Suprapubic skin (tissue), 4 donors: Measurements from ENCODE around the gene TXNL4A. TPM values are rescaled to one million over a fixed set of nuclear protein-coding genes. Genes with fewer than 3 reads are reported as not detected.

Source experiments
- DNase-seq, 2 donors: peaks; one replicate each; pipeline ENCODE4 v3.0.0-alpha.2; 2019; ENCODE audit warnings: low spot score in 2 of 2
- H3K27ac ChIP-seq: fragments of 200-600 bp; sonication (generic); one replicate; pipeline ENCODE4 v1.5.1; 2019
- H3K27me3 ChIP-seq: fragments of 200-600 bp; sonication (generic); one replicate; pipeline ENCODE4 v1.5.1; 2019
- H3K36me3 ChIP-seq: fragments of 200-600 bp; sonication (generic); one replicate; pipeline ENCODE4 v1.5.1; 2019
- H3K4me1 ChIP-seq: fragments of 200-600 bp; sonication (generic); one replicate; pipeline ENCODE4 v1.5.1; 2019
- H3K4me3 ChIP-seq: fragments of 200-600 bp; sonication (generic); one replicate; pipeline ENCODE4 v1.5.1; 2019; ENCODE audit warnings: mild to moderate bottlenecking
- H3K9me3 ChIP-seq: fragments of 200-600 bp; sonication (generic); one replicate; pipeline ENCODE4 v1.5.1; 2019
- CTCF ChIP-seq, 2 donors: fragments of 200-600 bp in 1 of 2; fragments of 450-650 bp in 1 of 2; sonication (generic) in 1 of 2; IDR thresholded peaks; one replicate each; pipeline ENCODE4 v1.5.1; 2016 to 2019; ENCODE audit warnings: antibody characterized with exemption in 2 of 2, mild to moderate bottlenecking in 1 of 2, moderate library complexity in 1 of 2
- EP300 ChIP-seq: sonication (generic); formaldehyde crosslinking; IDR thresholded peaks from one replicate; pipeline ENCODE4 v1.6.1; 2017; ENCODE audit warnings: antibody characterized with exemption
- POLR2A ChIP-seq, 2 donors: fragments of 450-650 bp; IDR thresholded peaks; one replicate each; pipeline ENCODE4 v1.6.1; 2017; ENCODE audit warnings: antibody characterized with exemption in 2 of 2, mild to moderate bottlenecking in 2 of 2, moderate library complexity in 2 of 2
- POLR2AphosphoS5 ChIP-seq, 3 donors: sonication (generic); formaldehyde crosslinking; IDR thresholded peaks; one replicate each; pipeline ENCODE4 v1.6.1; 2017; ENCODE audit warnings: antibody characterized with exemption in 3 of 3
- WGBS: methylation state at CpG from one replicate; pipeline ENCODE4 v1.1.5; 2018; 5-methylcytosine and 5-hydroxymethylcytosine counted together
- total RNA-seq, 4 donors: library from RNA; depleted of rRNA; stranded (reverse); fragments of >200 nt; gene quantifications; one replicate each; pipeline ENCODE4 v1.1.0, GENCODE V29; 2016

The TXNL4A gene
- total RNA-seq, 4 donors from 2014 or later, result 20.6 to 35.0 (median 24.6) TPM

- DNase-seq, result no peak
- H3K4me1 ChIP-seq, result peaks cover 33% of the 10 kb centered on the region
- 81% methylated on average over 6 of the region's 6 CpGs for WGBS
- TF ChIP-seq EP300 (no peak), POLR2AphosphoS5 (IDR thresholded peaks at IDR 0.05) (no peak), CTCF (IDR thresholded peaks at IDR 0.05) (no peak), POLR2A (IDR thresholded peaks at IDR 0.05) (no peak)
- H3K4me3 ChIP-seq, result no peak overlapping the region
- no peaks in the 10 kb centered on the region for H3K9me3 ChIP-seq
- H3K27me3 ChIP-seq, result no peaks in the 10 kb centered on the region
- H3K27ac ChIP-seq, result no peak overlapping the region
- H3K36me3 ChIP-seq, result peaks cover 6% of the 10 kb centered on the region
Observed at GRCh38 chr18:79982736-79983135, 5.6 kb downstream of the TXNL4A start.

GRCh38 chr18:79980585-79980984, 7.8 kb downstream of the TXNL4A start:
- Histone ChIP-seq H3K36me3 (peaks cover 6% of the 10 kb centered on the region), H3K4me3 (no peak overlapping the region), H3K27me3 (no peaks in the 10 kb centered on the region), H3K27ac (no peak overlapping the region), H3K9me3 (no peaks in the 10 kb centered on the region), H3K4me1 (peaks cover 28% of the 10 kb centered on the region)
- no peak for DNase-seq
- WGBS, result 90% methylated on average over 13 of the region's 13 CpGs
- TF ChIP-seq CTCF (IDR thresholded peaks at IDR 0.05) (no peak), POLR2A (IDR thresholded peaks at IDR 0.05) (no peak), EP300 (no peak), POLR2AphosphoS5 (IDR thresholded peaks at IDR 0.05) (no peak)

GRCh38 chr18:79979843-79980242, 8.5 kb downstream of the TXNL4A start:
- no peak for TF ChIP-seq POLR2A (IDR thresholded peaks at IDR 0.05)
- H3K4me3 ChIP-seq, result no peak overlapping the region
- peaks cover 29% of the 10 kb centered on the region for H3K4me1 ChIP-seq
- H3K9me3 ChIP-seq, result no peaks in the 10 kb centered on the region
- WGBS, result 95% methylated on average over 5 of the region's 5 CpGs
- peaks cover 6% of the 10 kb centered on the region for H3K36me3 ChIP-seq
- no peaks in the 10 kb centered on the region for H3K27me3 ChIP-seq
- H3K27ac ChIP-seq, result no peak overlapping the region
- no peak for DNase-seq

- WGBS, result 54% methylated on average over 13 of the region's 14 CpGs
- TF ChIP-seq CTCF (IDR thresholded peaks at IDR 0.05), result no peak
- no peak for TF ChIP-seq EP300
- TF ChIP-seq POLR2AphosphoS5 (IDR thresholded peaks at IDR 0.05), result no peak
- TF ChIP-seq POLR2A (IDR thresholded peaks at IDR 0.05), result no peak
- no peak overlapping the region for H3K4me3 ChIP-seq
- peaks cover 18% of the 10 kb centered on the region for H3K4me1 ChIP-seq
- peaks cover 33% of the 10 kb centered on the region for H3K36me3 ChIP-seq
- DNase-seq, result no peak
- H3K27me3 ChIP-seq, result no peaks in the 10 kb centered on the region
- H3K9me3 ChIP-seq, result no peaks in the 10 kb centered on the region
- no peak overlapping the region for H3K27ac ChIP-seq
Observed at GRCh38 chr18:79975985-79976680, 12.2 kb downstream of the TXNL4A start.

GRCh38 chr18:79975043-79975442, 13.3 kb downstream of the TXNL4A start:
- H3K27me3 ChIP-seq, result no peaks in the 10 kb centered on the region
- TF ChIP-seq POLR2A (IDR thresholded peaks at IDR 0.05) (no peak), POLR2AphosphoS5 (IDR thresholded peaks at IDR 0.05) (no peak), EP300 (no peak), CTCF (IDR thresholded peaks at IDR 0.05) (no peak)
- H3K27ac ChIP-seq, result no peak overlapping the region
- no peak overlapping the region for H3K4me3 ChIP-seq
- DNase-seq, result no peak
- peaks cover 15% of the 10 kb centered on the region for H3K4me1 ChIP-seq
- peaks cover 42% of the 10 kb centered on the region for H3K36me3 ChIP-seq
- H3K9me3 ChIP-seq, result no peaks in the 10 kb centered on the region
- WGBS, result 84% methylated on average over 4 of the region's 4 CpGs
